T-cell (primary cell): ENCODE data around the gene OPHN1. TPM values are rescaled to one million over a fixed set of nuclear protein-coding genes. Genes with fewer than 3 reads are reported as not detected.
A peak's percentile ranks its signal among the peaks of the same experiment; 100 is the strongest.
"Not testable (repeated sequence)": the region's sequence is repeated elsewhere in the genome, so short reads cannot be mapped to it uniquely, and the experiment has no call there.

Source experiments
- ATAC-seq, 4 experiments: fragments of 200-7000 bp in 3 of 4; fragments of 150-1000 bp in 1 of 4; cut with Tn5 transposase; replicated peaks in 1 of 4; 1 replicate in 3 of 4; 2 replicates in 1 of 4; pipeline ENCODE4 v1.10.0; 2021; ENCODE audit warnings: moderate library complexity in 3 of 4, mild to moderate bottlenecking in 2 of 4, moderate number of reproducible peaks in 1 of 4
- CTCF ChIA-PET, 2 donors: fragments of 300-600 bp; sonication (Branson Sonifier 250); formaldehyde crosslinking; loops; one replicate each; lab custom pipeline; 2022; ENCODE audit warnings: antibody characterized with exemption in 2 of 2; lab: Charles Lee
- POLR2A ChIA-PET, 2 donors: fragments of 300-600 bp; sonication (Branson Sonifier 250); formaldehyde crosslinking; loops; one replicate each; lab custom pipeline; 2022; ENCODE audit warnings: antibody characterized with exemption in 2 of 2; lab: Charles Lee
- DNase-seq, 35 experiments: peaks; one replicate each; pipeline versions ENCODE4 v3.0.0 to v3.0.0-alpha.2; 2013 to 2023
- H3K27ac ChIP-seq: one replicate; pipeline ENCODE4 v1.5.1; 2013; ENCODE audit warnings: low read length
- H3K27me3 ChIP-seq, 2 experiments: replicated peaks in 1 of 2; 1 replicate in 1 of 2; 2 replicates in 1 of 2; pipeline versions ENCODE4 v1.6.1 to v1.7.0; 2013; ENCODE audit warnings: low read length in 1 of 2, mixed read lengths in 1 of 2; ENCODE audit not compliant: control insufficient read depth in 2 of 2, insufficient read depth in 2 of 2; ENCODE audit errors: extremely low read depth in 1 of 2
- H3K36me3 ChIP-seq, 2 donors: 1 replicate in 1 of 2; 2 replicates in 1 of 2; pipeline versions ENCODE4 v1.6.1 to v1.7.0; 2013; ENCODE audit warnings: low read length in 1 of 2; ENCODE audit not compliant: control insufficient read depth in 2 of 2, insufficient read depth in 1 of 2; ENCODE audit errors: extremely low read depth in 1 of 2
- H3K4me1 ChIP-seq, 2 experiments: 1 replicate in 1 of 2; 2 replicates in 1 of 2; pipeline versions ENCODE4 v1.6.1 to v1.7.0; 2013; ENCODE audit warnings: low read length in 2 of 2, mixed read lengths in 1 of 2; ENCODE audit not compliant: insufficient read depth in 2 of 2, control insufficient read depth in 1 of 2; ENCODE audit errors: extremely low read depth in 1 of 2
- H3K4me3 ChIP-seq, 2 donors: 1 replicate in 1 of 2; 2 replicates in 1 of 2; pipeline versions ENCODE4 v1.5.1 to v1.7.0; 2013; ENCODE audit warnings: mild to moderate bottlenecking in 2 of 2, low read length in 1 of 2, moderate library complexity in 1 of 2; ENCODE audit not compliant: control insufficient read depth in 1 of 2; ENCODE audit errors: extremely low read depth in 1 of 2
- H3K9me3 ChIP-seq: 2 replicates; pipeline ENCODE4 v1.7.0; 2013
- H3K27ac Mint-ChIP-seq, 2 donors: one replicate each; pipeline ENCODE4 v1.8.0; 2020 to 2021; ENCODE audit warnings: mild to moderate bottlenecking in 2 of 2, mixed read lengths in 2 of 2
- H3K27me3 Mint-ChIP-seq, 2 donors: one replicate each; pipeline ENCODE4 v1.8.0; 2021 to 2022; ENCODE audit warnings: mixed read lengths in 2 of 2
- H3K36me3 Mint-ChIP-seq: one replicate; pipeline ENCODE4 v1.8.0; 2021; ENCODE audit warnings: mixed read lengths
- H3K4me1 Mint-ChIP-seq, 3 donors: one replicate each; pipeline ENCODE4 v1.8.0; 2020 to 2022; ENCODE audit warnings: mixed read lengths in 3 of 3, mild to moderate bottlenecking in 1 of 3
- H3K4me3 Mint-ChIP-seq, 3 donors: one replicate each; pipeline ENCODE4 v1.8.0; 2020 to 2022; ENCODE audit warnings: mild to moderate bottlenecking in 3 of 3, mixed read lengths in 3 of 3, moderate library complexity in 3 of 3
- H3K9me3 Mint-ChIP-seq, 3 donors: one replicate each; pipeline ENCODE4 v1.8.0; 2020 to 2022; ENCODE audit warnings: mixed read lengths in 3 of 3
- WGBS: methylation state at CpG from one replicate; pipeline ENCODE4 v1.1.5; 2013; ENCODE audit warnings: missing lambda C conversion rate; ENCODE audit not compliant: insufficient coverage; 5-methylcytosine and 5-hydroxymethylcytosine counted together
- total RNA-seq, 35 experiments: library from RNA in 6 of 35; stranded (reverse) in 6 of 35; fragments of 120-200 nt in 1 of 35; gene quantifications; one replicate each; pipeline versions ENCODE4 v1.2.1 to v1.2.4 and lab custom pipeline; 2013 to 2026

Gene OPHN1
- total RNA-seq, 5 donors from 2014 or later (not counting 1 experiment from before 2014, with no cell fraction given) = 0.07 to 0.25 (median 0.15) TPM

- no peak overlapping the region for H3K27ac Mint-ChIP-seq
- no peaks in the 10 kb centered on the region for H3K36me3 ChIP-seq
- no peak overlapping the region for H3K27ac ChIP-seq
- 87% methylated on average over 3 of the region's 4 CpGs for WGBS
- no peak for ATAC-seq
- H3K27me3 Mint-ChIP-seq = peaks cover 0 to 5% of the 10 kb centered on the region in 2 donors
- DNase-seq = no peak
- H3K36me3 Mint-ChIP-seq = no peaks in the 10 kb centered on the region
- no peaks in the 10 kb centered on the region for H3K9me3 ChIP-seq
- no peak overlapping the region for H3K4me3 ChIP-seq
- H3K4me1 Mint-ChIP-seq = no peaks in the 10 kb centered on the region
- CTCF ChIA-PET = interaction anchor here in 1 of 2 donors (0.6 kb wide), 1 partner anchor 568 kb away, joined by 3 read pairs; no protein-coding TSS in a partner anchor
- no peaks in the 10 kb centered on the region for H3K4me1 ChIP-seq
- POLR2A ChIA-PET = no interaction called here
- H3K4me3 Mint-ChIP-seq = no peak overlapping the region
- H3K9me3 Mint-ChIP-seq = no peaks in the 10 kb centered on the region
- H3K27me3 ChIP-seq = no peaks in the 10 kb centered on the region
These were observed 101.0 kb downstream of the OPHN1 start for GRCh38 chrX:68332201-68332731.

- H3K4me1 ChIP-seq, CTCF ChIA-PET, H3K27me3 ChIP-seq, POLR2A ChIA-PET, H3K27ac ChIP-seq, H3K4me3 ChIP-seq, H3K4me1 Mint-ChIP-seq, H3K27me3 Mint-ChIP-seq, H3K36me3 Mint-ChIP-seq, H3K36me3 ChIP-seq, H3K4me3 Mint-ChIP-seq, ATAC-seq, H3K9me3 ChIP-seq, H3K9me3 Mint-ChIP-seq, H3K27ac Mint-ChIP-seq, DNase-seq: not testable (repeated sequence)
- WGBS = no CpG with 5 or more reads among the region's 30 CpGs
These were observed 106.5 kb downstream of the OPHN1 start for GRCh38 chrX:68326841-68327240.

GRCh38 chrX:68307769-68308168 lies 125.5 kb downstream of the OPHN1 start:
- no peaks in the 10 kb centered on the region for H3K36me3 ChIP-seq
- WGBS = no CpG with 5 or more reads among the region's 1 CpG
- POLR2A ChIA-PET = no interaction called here
- Mint-ChIP-seq H3K27ac (no peak overlapping the region), H3K4me3 (no peak overlapping the region), H3K9me3 (no peaks in the 10 kb centered on the region), H3K4me1 (no peaks in the 10 kb centered on the region), H3K36me3 (no peaks in the 10 kb centered on the region), H3K27me3 (peaks cover 4 to 24% of the 10 kb centered on the region in 2 donors)
- H3K4me1 ChIP-seq = no peaks in the 10 kb centered on the region
- CTCF ChIA-PET = no interaction called here
- DNase-seq (no peak), ATAC-seq (no peak)
- no peak overlapping the region for H3K4me3 ChIP-seq
- H3K27ac ChIP-seq = no peak overlapping the region
- H3K9me3 ChIP-seq = no peaks in the 10 kb centered on the region
- no peaks in the 10 kb centered on the region for H3K27me3 ChIP-seq

- Mint-ChIP-seq H3K4me1 (no peaks in the 10 kb centered on the region), H3K9me3 (no peaks in the 10 kb centered on the region)
- CTCF ChIA-PET = no interaction called here
These were observed 128.7 kb downstream of the OPHN1 start for GRCh38 chrX:68304602-68305001.

GRCh38 chrX:68299898-68300297 lies 133.4 kb downstream of the OPHN1 start:
- peaks cover 0 to 8% of the 10 kb centered on the region in 2 donors for H3K27me3 Mint-ChIP-seq

More at GRCh38 chrX:68304602-68305001, 128.7 kb downstream of the OPHN1 start:
- no peaks in the 10 kb centered on the region for H3K4me1 ChIP-seq
- no peaks in the 10 kb centered on the region for H3K36me3 ChIP-seq
- POLR2A ChIA-PET = no interaction called here
- H3K4me3 ChIP-seq = no peak overlapping the region
- no peaks in the 10 kb centered on the region for H3K9me3 ChIP-seq
- H3K4me3 Mint-ChIP-seq = no peak overlapping the region
- no peak overlapping the region for H3K27ac Mint-ChIP-seq
- DNase-seq (peak in 1 of 35 experiments; percentile 0), ATAC-seq (no peak)
- H3K27ac ChIP-seq = no peak overlapping the region
- H3K36me3 Mint-ChIP-seq = no peaks in the 10 kb centered on the region
- peaks cover 0 to 20% of the 10 kb centered on the region in 2 donors for H3K27me3 Mint-ChIP-seq
- no CpG with 5 or more reads among the region's 1 CpG for WGBS
- no peaks in the 10 kb centered on the region for H3K27me3 ChIP-seq

GRCh38 chrX:68292471-68292870 lies 140.8 kb downstream of the OPHN1 start:
- Mint-ChIP-seq H3K4me1 (no peaks in the 10 kb centered on the region), H3K4me3 (no peak overlapping the region), H3K9me3 (no peaks in the 10 kb centered on the region), H3K27ac (no peak overlapping the region), H3K36me3 (no peaks in the 10 kb centered on the region), H3K27me3 (peaks cover 0 to 14% of the 10 kb centered on the region in 2 donors)
- WGBS = 80% methylated on average over 1 of the region's 3 CpGs
- Histone ChIP-seq H3K4me1 (no peaks in the 10 kb centered on the region), H3K9me3 (no peaks in the 10 kb centered on the region), H3K27ac (no peak overlapping the region), H3K4me3 (no peak overlapping the region), H3K27me3 (no peaks in the 10 kb centered on the region), H3K36me3 (no peaks in the 10 kb centered on the region)
- ChIA-PET CTCF (no interaction called here), POLR2A (no interaction called here)
- DNase-seq = no peak
- ATAC-seq = no peak

More at GRCh38 chrX:68299898-68300297, 133.4 kb downstream of the OPHN1 start:
- Histone ChIP-seq H3K27me3 (no peaks in the 10 kb centered on the region), H3K27ac (no peak overlapping the region), H3K36me3 (no peaks in the 10 kb centered on the region), H3K4me1 (no peaks in the 10 kb centered on the region), H3K4me3 (no peak overlapping the region), H3K9me3 (no peaks in the 10 kb centered on the region)
- Mint-ChIP-seq H3K27ac (no peak overlapping the region), H3K4me3 (no peak overlapping the region), H3K36me3 (no peaks in the 10 kb centered on the region), H3K4me1 (no peaks in the 10 kb centered on the region), H3K9me3 (no peaks in the 10 kb centered on the region)
- no peak for ATAC-seq
- DNase-seq = no peak
- ChIA-PET CTCF (no interaction called here), POLR2A (no interaction called here)
- WGBS = no CpG with 5 or more reads among the region's 2 CpGs

- DNase-seq (no peak), ATAC-seq (no peak)
- no peaks in the 10 kb centered on the region for H3K9me3 Mint-ChIP-seq
- H3K27me3 Mint-ChIP-seq = peaks cover 0 to 37% of the 10 kb centered on the region in 2 donors
- H3K4me1 Mint-ChIP-seq = no peaks in the 10 kb centered on the region
- Histone ChIP-seq H3K27me3 (no peaks in the 10 kb centered on the region), H3K4me3 (no peak overlapping the region), H3K9me3 (no peaks in the 10 kb centered on the region), H3K36me3 (no peaks in the 10 kb centered on the region), H3K27ac (no peak overlapping the region), H3K4me1 (no peaks in the 10 kb centered on the region)
- H3K36me3 Mint-ChIP-seq = no peaks in the 10 kb centered on the region
- CTCF ChIA-PET = no interaction called here
- no peak overlapping the region for H3K4me3 Mint-ChIP-seq
- POLR2A ChIA-PET = no interaction called here
- H3K27ac Mint-ChIP-seq = no peak overlapping the region
These were observed 145.2 kb downstream of the OPHN1 start for GRCh38 chrX:68288127-68288526.
